ENCODE data around the gene SPRR1A. TPM values are rescaled to one million over a fixed set of nuclear protein-coding genes. Genes with fewer than 3 reads are reported as not detected.

SPRR1A gene
- total RNA-seq, 1 donor from 2014 or later: 1,843 TPM

DNA sequence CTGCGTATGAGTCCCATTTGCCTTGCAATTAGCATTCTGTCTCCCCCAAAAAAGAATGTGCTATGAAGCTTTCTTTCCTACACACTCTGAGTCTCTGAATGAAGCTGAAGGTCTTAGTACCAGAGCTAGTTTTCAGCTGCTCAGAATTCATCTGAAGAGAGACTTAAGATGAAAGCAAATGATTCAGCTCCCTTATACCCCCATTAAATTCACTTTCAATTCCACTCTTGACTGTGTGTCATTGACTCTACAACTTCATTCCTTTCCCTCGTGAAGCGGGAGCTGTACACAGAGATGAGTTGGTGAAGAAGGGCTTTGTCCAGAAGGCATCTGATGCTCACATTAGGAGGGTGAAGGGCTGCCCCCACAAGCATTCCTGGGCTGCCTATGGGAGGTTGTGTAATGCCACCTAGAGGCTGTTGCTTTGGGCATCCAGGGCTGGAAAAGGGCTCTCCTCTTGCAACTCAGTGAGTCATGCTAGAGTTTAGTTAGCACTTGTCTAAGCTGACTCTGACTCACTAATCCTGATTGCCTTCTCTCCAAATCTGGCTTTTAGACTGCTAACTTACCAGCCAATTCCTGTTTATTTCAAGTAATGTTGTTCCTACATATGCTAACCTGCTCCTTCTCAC is 48.9 kb downstream of the SPRR1A start:
- peak; percentile 87 for ATAC-seq

- no peak for ATAC-seq
Observed at GRCh38 chr1:153035211-153035610, 51.3 kb downstream of the SPRR1A start.

Other genes starting within 250 kb of the SPRR1A start
- 3.6 TPM for gene KPRP, start 226.1 kb upstream of the SPRR1A start, total RNA-seq
- gene LCE1F, start 208.9 kb upstream of the SPRR1A start, total RNA-seq: not detected
- gene LCE1E, start 197.8 kb upstream of the SPRR1A start, total RNA-seq: not detected
- gene LCE1D, start 187.4 kb upstream of the SPRR1A start, total RNA-seq: not detected
- 1.00 TPM for gene LCE1C, start 177.4 kb upstream of the SPRR1A start, total RNA-seq
- gene LCE1B, start 172.1 kb upstream of the SPRR1A start, total RNA-seq: not detected
- gene LCE1A, start 156.6 kb upstream of the SPRR1A start, total RNA-seq: not detected
- not detected for gene LCE6A, start 141.2 kb upstream of the SPRR1A start, total RNA-seq
- gene LCE7A, start 124.1 kb upstream of the SPRR1A start, total RNA-seq: not detected
- gene SMCP, start 105.8 kb upstream of the SPRR1A start, total RNA-seq: not detected
- 145 TPM for gene IVL, start 75.5 kb upstream of the SPRR1A start, total RNA-seq
- gene SPRR5, start 36.9 kb upstream of the SPRR1A start, total RNA-seq: 3.5 TPM
- gene SPRR4, start 13.4 kb upstream of the SPRR1A start, total RNA-seq: not detected
- 10,043 TPM for gene SPRR3, start 17.7 kb downstream of the SPRR1A start, total RNA-seq
- 2,894 TPM for gene SPRR1B, start 47.1 kb downstream of the SPRR1A start, total RNA-seq
- gene SPRR2D, start 57.0 kb downstream of the SPRR1A start, total RNA-seq: 1,669 TPM
- 5,244 TPM for gene SPRR2A, start 73.4 kb downstream of the SPRR1A start, total RNA-seq
- 27.1 TPM for gene SPRR2B, start 87.5 kb downstream of the SPRR1A start, total RNA-seq
- gene SPRR2E, start 110.4 kb downstream of the SPRR1A start, total RNA-seq: 1,779 TPM
- 198 TPM for gene SPRR2F, start 129.4 kb downstream of the SPRR1A start, total RNA-seq
- gene SPRR2G, start 166.8 kb downstream of the SPRR1A start, total RNA-seq: 0.68 TPM
- gene LELP1, start 219.3 kb downstream of the SPRR1A start, total RNA-seq: not detected
- gene PRR9, start 233.5 kb downstream of the SPRR1A start, total RNA-seq: not detected